SW 1271 (cell line): ENCODE data around the gene IER3.

ENCODE experiments used
- DNase-seq, 2 experiments: peaks; one replicate each; lab custom pipeline; 2025; lab: John Stamatoyannopoulos, UW

The IER3 gene

DNA sequence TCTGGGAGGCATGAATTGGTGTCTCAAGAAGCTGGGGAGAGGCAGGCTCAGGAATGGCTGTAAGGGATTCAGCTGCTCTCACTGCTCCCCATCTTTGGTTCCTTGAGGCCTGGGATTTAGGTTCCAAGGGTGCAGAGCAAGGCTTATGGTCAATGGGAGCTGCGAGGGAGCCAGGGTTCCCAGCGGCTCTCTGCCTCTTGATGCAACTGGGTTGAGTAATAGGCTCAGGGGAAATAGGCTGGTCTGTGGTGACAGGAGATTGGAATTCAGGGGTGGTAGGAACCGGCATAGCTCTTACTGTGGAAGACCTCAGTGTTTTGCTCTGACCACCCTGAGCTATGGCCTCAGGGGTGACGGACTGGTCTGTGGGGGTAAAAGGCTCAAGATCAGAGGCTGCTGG, 40.5 kb downstream of the IER3 start:
- DNase-seq: no peak

DNA sequence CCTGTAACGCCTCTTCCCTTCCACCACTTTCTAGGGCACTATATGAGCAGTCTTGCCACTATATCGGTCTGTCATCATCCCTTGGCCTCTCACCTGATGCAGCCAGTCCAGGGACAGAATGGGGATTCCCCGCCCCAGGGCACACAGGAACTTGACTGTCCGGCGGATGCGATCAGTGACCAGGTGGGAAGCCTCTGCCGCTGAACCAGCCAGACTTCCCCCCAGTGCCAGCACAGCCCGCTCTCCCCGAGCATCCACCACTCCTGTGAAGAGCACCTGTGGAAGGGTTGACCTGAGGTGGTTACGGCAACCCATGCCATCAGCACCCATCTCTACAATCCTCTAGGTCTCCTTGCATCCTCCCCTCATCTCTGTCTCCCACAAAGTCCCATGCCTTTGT, 41.3 kb downstream of the IER3 start:
- no peak for DNase-seq

DNA sequence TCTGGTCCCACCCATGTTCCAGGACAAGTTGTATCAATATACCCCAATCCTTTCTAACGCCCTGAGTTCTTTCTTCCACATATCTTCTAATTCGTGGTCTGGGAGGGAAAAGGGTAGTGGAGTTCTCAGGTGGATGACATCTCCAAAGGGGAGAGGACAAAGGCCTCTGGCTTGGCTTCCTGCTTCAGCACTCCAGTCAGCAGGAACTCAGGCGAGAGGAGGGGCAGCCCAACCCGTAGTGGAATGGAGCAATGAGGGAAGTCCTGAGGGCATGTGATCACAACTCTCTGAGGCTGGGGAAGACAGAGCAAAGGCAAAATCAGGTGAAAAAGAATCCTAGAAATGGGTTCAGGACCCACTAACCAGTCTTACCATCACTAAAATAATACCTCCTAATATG, 44.0 kb downstream of the IER3 start:
- no peak for DNase-seq

DNA sequence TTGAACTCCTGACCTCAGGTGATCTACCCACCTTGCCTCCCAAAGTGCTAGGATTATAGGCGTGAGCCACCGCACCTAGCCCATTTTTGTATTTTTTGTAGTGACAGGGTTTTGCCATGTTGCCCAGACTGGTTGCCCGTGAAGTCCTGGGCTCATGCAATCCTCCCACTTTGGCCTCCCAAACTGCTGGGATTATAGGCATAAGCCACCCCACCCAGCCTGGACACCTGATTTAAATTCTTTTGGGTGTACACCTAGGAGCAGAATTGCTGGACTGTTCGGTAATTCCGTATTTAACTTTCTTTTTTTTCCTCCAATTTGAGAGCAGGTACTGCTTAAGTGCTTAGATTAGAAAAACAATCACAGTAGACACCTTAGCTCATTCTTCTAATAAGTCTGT, 47.9 kb downstream of the IER3 start:
- no peak for DNase-seq
